BLaER1 treated with 17β-estradiol and CSF1 and Interleukin-3, amounts not matched to agents 10 nM and 100 nM (cell line): ENCODE data around the gene KAT6B.

ENCODE experiments used
- H3K27ac ChIP-seq, 11 experiments: shearing (Covaris generic); formaldehyde crosslinking; 2 replicates each; pipeline ENCODE4 v1.8.1; 2022
- H3K27me3 ChIP-seq, 11 experiments: shearing (Covaris generic); formaldehyde crosslinking; 2 replicates each; pipeline ENCODE4 v1.8.1; 2022
- H3K36me3 ChIP-seq, 11 experiments: shearing (Covaris generic); formaldehyde crosslinking; 2 replicates each; pipeline ENCODE4 v1.8.1; 2022
- H3K4me1 ChIP-seq, 10 experiments: shearing (Covaris generic); formaldehyde crosslinking; 2 replicates each; pipeline ENCODE4 v1.8.1; 2022
- H3K4me2 ChIP-seq, 11 experiments: shearing (Covaris generic); formaldehyde crosslinking; 2 replicates each; pipeline ENCODE4 v1.8.1; 2022
- H3K4me3 ChIP-seq, 10 experiments: shearing (Covaris generic); formaldehyde crosslinking; 2 replicates each; pipeline ENCODE4 v1.8.1; 2022
- H3K9ac ChIP-seq, 11 experiments: shearing (Covaris generic); formaldehyde crosslinking; 2 replicates each; pipeline ENCODE4 v1.8.1; 2022
- H3K9me3 ChIP-seq, 11 experiments: shearing (Covaris generic); formaldehyde crosslinking; replicated peaks in 1 of 11; 2 replicates each; pipeline ENCODE4 v1.8.1; 2022
- H4K20me1 ChIP-seq, 11 experiments: shearing (Covaris generic); formaldehyde crosslinking; 2 replicates each; pipeline ENCODE4 v1.8.1; 2022
- Cebpa-rat ChIP-seq, 11 experiments: shearing (Covaris generic); IDR thresholded peaks; 2 replicates each; pipeline ENCODE4 v1.8.1; 2022

KAT6B gene

DNA sequence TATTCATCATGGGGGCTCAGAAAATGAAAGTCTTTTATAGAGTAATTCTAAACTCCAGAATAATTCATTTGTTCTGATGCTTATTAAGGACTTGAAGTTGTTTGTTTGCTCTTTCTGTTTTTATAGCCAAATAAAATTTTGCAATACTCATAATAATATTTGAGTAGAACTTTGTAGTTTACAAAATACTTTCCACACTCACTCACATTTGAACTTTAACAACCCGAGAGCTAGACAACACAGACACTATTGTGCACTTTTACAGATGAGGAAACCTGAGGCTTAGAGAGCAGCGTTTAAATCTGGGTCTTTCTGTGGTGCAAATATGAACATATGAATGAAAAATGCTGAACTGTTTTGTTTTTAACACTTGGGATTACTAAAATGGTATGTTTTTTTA lies 126.8 kb downstream of the KAT6B start:
- Histone ChIP-seq H3K4me3 (no peak overlapping the region), H4K20me1 (peaks cover 0 to 7% (median 0%) of the 10 kb centered on the region in 11 experiments; a peak in 3 of 22 replicates), H3K4me1 (peaks cover 0 to 10% (median 5%) of the 10 kb centered on the region in 10 experiments; a peak in 8 of 20 replicates), H3K27ac (no peak overlapping the region), H3K27me3 (no peaks in the 10 kb centered on the region), H3K36me3 (peaks cover 0 to 20% (median 0%) of the 10 kb centered on the region in 11 experiments; a peak in 6 of 22 replicates), H3K9ac (no peak overlapping the region), H3K4me2 (no peak overlapping the region), H3K9me3 (no peaks in the 10 kb centered on the region; a peak in 2 of 22 replicates)
- TF ChIP-seq Cebpa-rat (IDR thresholded peaks at IDR 0.05), result no peak

DNA sequence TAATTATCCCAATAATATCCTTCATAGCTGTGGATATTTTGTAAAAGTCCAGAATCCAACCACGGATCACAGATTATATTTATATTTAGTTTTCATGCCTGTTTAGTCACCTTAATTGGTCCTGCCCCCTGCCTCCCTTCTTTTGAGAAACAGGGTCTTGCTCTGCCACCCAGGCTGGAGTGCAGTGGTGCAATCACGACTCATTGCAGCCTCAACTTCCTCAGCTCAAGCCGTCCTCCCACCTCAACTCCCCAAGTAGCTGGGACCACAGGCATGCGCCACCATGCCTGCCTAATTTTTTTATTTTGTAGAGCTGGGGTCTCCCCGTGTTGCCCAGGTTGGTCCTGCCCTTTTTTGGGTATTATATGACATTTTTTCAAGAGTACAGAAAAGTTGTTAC lies 129.4 kb downstream of the KAT6B start:
- no peak overlapping the region for H3K9ac ChIP-seq
- H3K4me2 ChIP-seq, result peak overlapping the region in 7 of 11 experiments; percentile 8 to 55 (median 41); a peak in 11 of 22 replicates
- H3K36me3 ChIP-seq, result peaks cover 3 to 16% (median 4%) of the 10 kb centered on the region in 11 experiments; a peak in 11 of 22 replicates
- H3K9me3 ChIP-seq, result no peaks in the 10 kb centered on the region; a peak in 2 of 22 replicates
- peaks cover 0 to 7% (median 0%) of the 10 kb centered on the region in 11 experiments; a peak in 4 of 22 replicates for H4K20me1 ChIP-seq
- peaks cover 0 to 10% (median 5%) of the 10 kb centered on the region in 10 experiments; a peak in 8 of 20 replicates for H3K4me1 ChIP-seq
- peak in 6 of 11 experiments; percentile 21 to 49 (median 33); a peak in 3 of 22 replicates for TF ChIP-seq Cebpa-rat (IDR thresholded peaks at IDR 0.05)
- no peak overlapping the region for H3K4me3 ChIP-seq
- no peaks in the 10 kb centered on the region for H3K27me3 ChIP-seq
- H3K27ac ChIP-seq, result no peak overlapping the region; a peak in 1 of 22 replicates

DNA sequence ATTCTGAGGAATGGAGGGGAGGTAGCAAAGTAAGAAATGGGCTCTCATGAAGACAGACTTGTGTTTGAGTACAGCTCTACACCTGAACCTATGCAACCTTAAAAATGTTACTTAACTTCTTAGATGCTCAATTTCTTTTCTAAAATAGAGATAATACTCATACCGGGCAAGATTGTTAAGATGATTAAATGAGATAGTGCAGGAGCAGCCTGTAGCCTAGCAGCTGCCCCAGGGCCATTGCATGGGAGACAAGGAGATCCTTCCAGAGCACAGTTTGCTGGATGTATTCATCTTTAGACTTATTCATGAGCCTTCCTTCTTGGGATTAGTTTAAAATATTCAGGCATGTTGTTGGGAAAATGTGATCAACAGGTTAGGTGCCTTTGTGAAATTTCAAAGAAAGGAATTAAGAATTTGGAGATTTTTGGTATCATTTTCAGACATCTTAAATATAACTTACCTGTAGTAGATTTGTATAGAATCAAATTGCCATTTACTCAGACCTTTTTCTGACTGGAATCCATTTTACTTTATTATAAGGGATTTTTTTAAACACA lies 130.2 kb downstream of the KAT6B start:
- Histone ChIP-seq H3K4me2 (no peak overlapping the region), H3K27me3 (no peaks in the 10 kb centered on the region), H3K9me3 (no peaks in the 10 kb centered on the region), H3K4me3 (no peak overlapping the region), H4K20me1 (peaks cover 0 to 7% (median 0%) of the 10 kb centered on the region in 11 experiments; a peak in 4 of 22 replicates), H3K36me3 (peaks cover 4 to 22% (median 12%) of the 10 kb centered on the region in 11 experiments; a peak in 15 of 22 replicates), H3K27ac (no peak overlapping the region), H3K9ac (no peak overlapping the region), H3K4me1 (peaks cover 0 to 10% (median 5%) of the 10 kb centered on the region in 10 experiments; a peak in 8 of 20 replicates)
- TF ChIP-seq Cebpa-rat (IDR thresholded peaks at IDR 0.05), result no peak

DNA sequence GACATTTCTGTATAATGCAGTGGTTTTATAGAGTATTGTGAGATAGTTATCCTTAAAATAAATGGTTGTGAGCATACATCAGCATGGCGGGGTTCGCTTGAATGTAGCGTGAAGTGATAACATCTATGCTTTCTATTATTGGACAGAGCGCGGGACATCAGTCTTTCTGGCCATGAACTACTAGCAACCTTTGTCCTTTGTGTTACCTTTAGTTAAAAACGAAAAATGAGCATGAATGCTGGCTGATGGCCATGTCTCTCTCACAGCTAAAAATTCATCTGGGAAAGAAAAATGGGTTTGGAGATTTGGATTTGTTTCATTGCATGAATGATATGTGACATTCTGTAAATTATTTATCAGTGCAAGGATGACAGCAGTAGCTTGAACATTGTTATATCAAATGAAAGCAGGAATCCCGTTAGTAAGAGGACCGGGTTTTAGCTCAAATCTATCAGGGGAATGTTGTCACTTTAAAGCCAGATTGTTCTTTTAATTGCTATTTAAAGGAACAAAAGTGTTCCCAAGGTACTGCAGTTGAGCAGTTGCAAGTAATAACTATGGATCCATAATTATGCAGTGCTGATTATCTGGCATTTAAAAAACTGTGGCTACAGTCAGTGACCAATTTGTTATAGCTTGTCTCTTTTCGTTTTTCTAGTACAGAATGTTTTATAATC lies 131.0 kb downstream of the KAT6B start:
- H3K36me3 ChIP-seq, result peaks cover 4 to 30% (median 16%) of the 10 kb centered on the region in 11 experiments; a peak in 15 of 22 replicates
- H3K9ac ChIP-seq, result no peak overlapping the region
- H3K27me3 ChIP-seq, result no peaks in the 10 kb centered on the region
- H3K4me3 ChIP-seq, result no peak overlapping the region
- H3K9me3 ChIP-seq, result no peaks in the 10 kb centered on the region
- peaks cover 0 to 10% (median 5%) of the 10 kb centered on the region in 10 experiments; a peak in 8 of 20 replicates for H3K4me1 ChIP-seq
- H4K20me1 ChIP-seq, result peaks cover 0 to 7% (median 0%) of the 10 kb centered on the region in 11 experiments; a peak in 4 of 22 replicates
- no peak overlapping the region for H3K27ac ChIP-seq
- H3K4me2 ChIP-seq, result no peak overlapping the region
- TF ChIP-seq Cebpa-rat (IDR thresholded peaks at IDR 0.05), result no peak

DNA sequence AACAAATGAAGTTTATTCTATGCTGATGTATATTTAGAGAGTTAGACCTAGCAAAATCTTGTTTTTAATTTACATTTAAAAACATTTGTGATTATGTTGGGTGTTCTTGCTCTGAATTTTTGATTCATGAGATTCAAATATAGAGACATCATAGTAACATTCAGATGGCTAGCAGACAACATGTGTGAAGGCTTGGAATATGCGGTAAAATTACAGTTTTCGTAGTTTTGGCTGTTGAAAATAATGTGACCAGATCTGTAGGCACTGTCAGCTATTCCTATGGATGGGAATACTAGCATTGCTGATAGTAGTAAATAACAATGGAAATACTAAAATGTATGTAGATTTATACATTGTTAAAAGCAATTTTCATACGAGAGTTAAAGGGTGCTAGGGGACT lies 131.9 kb downstream of the KAT6B start:
- Histone ChIP-seq H4K20me1 (peaks cover 0 to 7% (median 0%) of the 10 kb centered on the region in 11 experiments; a peak in 4 of 22 replicates), H3K9ac (no peak overlapping the region), H3K27ac (no peak overlapping the region), H3K4me1 (peaks cover 0 to 10% (median 5%) of the 10 kb centered on the region in 10 experiments; a peak in 8 of 20 replicates), H3K4me3 (no peak overlapping the region), H3K9me3 (no peaks in the 10 kb centered on the region), H3K27me3 (no peaks in the 10 kb centered on the region), H3K4me2 (no peak overlapping the region), H3K36me3 (peaks cover 4 to 39% (median 16%) of the 10 kb centered on the region in 11 experiments; a peak in 15 of 22 replicates)
- TF ChIP-seq Cebpa-rat (IDR thresholded peaks at IDR 0.05), result no peak

DNA sequence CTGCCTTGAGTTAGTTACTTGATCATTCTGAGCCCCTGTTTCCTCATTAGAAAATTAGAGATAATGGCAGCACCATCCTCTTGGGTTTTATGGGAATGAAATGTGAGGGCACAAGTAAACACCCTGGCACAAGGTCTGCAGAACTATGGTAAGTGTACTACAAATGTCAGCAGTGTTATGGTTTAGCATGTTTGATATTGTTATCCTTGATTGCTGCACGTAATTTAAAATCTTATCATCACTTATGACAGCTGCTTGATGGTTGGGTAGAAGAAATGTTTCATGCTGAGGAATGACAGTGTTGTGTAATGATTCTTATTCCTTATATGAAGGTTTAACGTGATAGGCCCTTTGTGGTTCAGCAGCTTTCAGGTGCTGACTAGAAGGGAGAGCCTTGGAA lies 134.3 kb downstream of the KAT6B start:
- no peak for TF ChIP-seq Cebpa-rat (IDR thresholded peaks at IDR 0.05)
- Histone ChIP-seq H4K20me1 (peaks cover 0 to 7% (median 0%) of the 10 kb centered on the region in 11 experiments; a peak in 3 of 22 replicates), H3K4me3 (no peak overlapping the region), H3K36me3 (peaks cover 18 to 62% (median 35%) of the 10 kb centered on the region in 11 experiments; a peak in 19 of 22 replicates), H3K4me1 (peaks cover 0 to 6% (median 4%) of the 10 kb centered on the region in 10 experiments; a peak in 8 of 20 replicates), H3K9ac (no peak overlapping the region), H3K27ac (no peak overlapping the region), H3K9me3 (peaks cover 0 to 17% (median 8%) of the 10 kb centered on the region in 11 experiments; a peak in 12 of 22 replicates), H3K27me3 (no peaks in the 10 kb centered on the region), H3K4me2 (no peak overlapping the region)

DNA sequence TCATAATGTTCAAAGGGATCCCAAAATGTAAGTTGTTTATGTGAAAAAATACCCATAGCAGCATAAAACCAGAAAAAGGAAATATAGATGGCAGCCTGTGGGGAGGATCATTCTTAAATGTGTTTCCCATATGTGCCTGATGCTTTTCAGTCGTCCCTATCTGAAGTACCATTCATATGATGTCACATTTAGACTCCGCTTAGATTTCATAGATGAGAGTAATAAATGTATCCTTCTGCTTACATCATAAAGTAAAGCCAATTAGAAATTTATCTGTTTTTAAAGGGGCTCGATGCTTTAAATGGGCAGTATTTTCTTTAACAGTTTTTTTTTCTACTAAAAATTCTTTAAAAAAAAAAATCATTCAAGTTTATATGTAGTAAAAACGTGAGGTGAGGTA lies 136.1 kb downstream of the KAT6B start:
- no peak overlapping the region for H3K4me3 ChIP-seq
- peaks cover 0 to 22% (median 14%) of the 10 kb centered on the region in 11 experiments; a peak in 13 of 22 replicates for H3K9me3 ChIP-seq
- no peak overlapping the region for H3K9ac ChIP-seq
- H4K20me1 ChIP-seq, result peaks cover 0 to 7% (median 0%) of the 10 kb centered on the region in 11 experiments; a peak in 4 of 22 replicates
- peaks cover 21 to 68% (median 44%) of the 10 kb centered on the region in 11 experiments; a peak in 20 of 22 replicates for H3K36me3 ChIP-seq
- H3K4me1 ChIP-seq, result peaks cover 0 to 11% (median 1%) of the 10 kb centered on the region in 10 experiments; a peak in 7 of 20 replicates
- no peak for TF ChIP-seq Cebpa-rat (IDR thresholded peaks at IDR 0.05)
- no peak overlapping the region for H3K27ac ChIP-seq
- no peaks in the 10 kb centered on the region for H3K27me3 ChIP-seq
- H3K4me2 ChIP-seq, result no peak overlapping the region

DNA sequence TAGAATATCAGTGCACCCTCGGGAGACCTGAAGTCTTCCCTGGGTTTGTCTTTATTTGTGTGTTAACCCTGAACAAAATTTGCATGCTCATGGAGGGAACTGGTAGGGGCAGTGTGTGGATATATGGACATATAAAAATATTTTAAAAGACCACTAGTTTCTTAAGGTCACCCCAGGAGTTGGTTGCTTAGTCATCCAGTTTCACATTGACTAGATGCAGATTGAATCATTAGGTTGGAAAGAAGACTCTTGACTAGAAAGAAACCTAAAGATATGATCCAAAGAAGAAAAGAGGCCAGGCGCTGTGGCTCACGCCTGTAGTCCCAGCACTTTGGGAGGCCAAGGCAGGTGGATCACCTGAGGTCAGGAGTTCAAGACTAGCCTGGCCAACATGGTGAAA lies 137.1 kb downstream of the KAT6B start:
- Histone ChIP-seq H3K9me3 (peaks cover 0 to 22% (median 14%) of the 10 kb centered on the region in 11 experiments; a peak in 13 of 22 replicates), H3K27ac (no peak overlapping the region), H3K4me2 (no peak overlapping the region), H3K27me3 (no peaks in the 10 kb centered on the region), H3K4me1 (peaks cover 0 to 22% (median 12%) of the 10 kb centered on the region in 10 experiments; a peak in 18 of 20 replicates), H3K36me3 (peaks cover 21 to 68% (median 44%) of the 10 kb centered on the region in 11 experiments; a peak in 20 of 22 replicates), H3K4me3 (no peak overlapping the region), H3K9ac (no peak overlapping the region), H4K20me1 (peaks cover 0 to 10% (median 0%) of the 10 kb centered on the region in 11 experiments; a peak in 5 of 22 replicates)
- TF ChIP-seq Cebpa-rat (IDR thresholded peaks at IDR 0.05), result no peak
